GM12878 (cell line): ENCODE results near the gene UBAC2. TPM values are rescaled to one million over a fixed set of nuclear protein-coding genes. Genes with fewer than 3 reads are reported as not detected.
A peak's percentile ranks its signal among the peaks of the same experiment; 100 is the strongest.

Experiments
- ATAC-seq: fragments of 200-7000 bp; cut with Tn5 transposase; 3 replicates; pipeline ENCODE4 v1.9.1; 2020; ENCODE audit warnings: mild to moderate bottlenecking, moderate library complexity
- BruUV-seq: library from RNA; stranded (reverse); fragments of 400-500 nt; replicated peaks from 2 replicates; lab custom pipeline; 2021; lab: Mats Ljungman, UMichigan
- CTCF ChIA-PET: fragments of 300-600 bp; sonication (Branson Sonifier 250); formaldehyde crosslinking; extraction: SDS; loops from one replicate; lab custom pipeline; 2021; ENCODE audit warnings: inconsistent platforms; lab: Yijun Ruan, JAX
- POLR2A ChIA-PET: fragments of 350-600 bp; formaldehyde crosslinking; extraction: SDS; loops from one replicate; lab custom pipeline; 2021; ENCODE audit warnings: inconsistent platforms; lab: Charles Lee
- RAD21 ChIA-PET: fragments of 300-600 bp; sonication (Branson Sonifier 250); formaldehyde crosslinking; loops from one replicate; lab custom pipeline; 2023; ENCODE audit warnings: antibody characterized with exemption; ENCODE audit not compliant: unreplicated experiment; lab: Charles Lee
- SMC1A ChIA-PET: fragments of 300-600 bp; sonication (Branson Sonifier 250); formaldehyde crosslinking; loops from one replicate; lab custom pipeline; 2023; ENCODE audit not compliant: unreplicated experiment, uncharacterized antibody; lab: Charles Lee
- DNase-seq: peaks from one replicate; pipeline ENCODE4 v3.0.0-alpha.2; 2011; ENCODE audit warnings: low read depth, low spot score
- FAIRE-seq: peaks from 3 replicates; lab custom pipeline; 2011; peaks lifted over from hg19 to GRCh38; lab: Jason Lieb, UNC
- H2AFZ ChIP-seq: 2 replicates; pipeline ENCODE4 v1.6.0; 2011; ENCODE audit warnings: low read depth, low read length, control low read depth; ENCODE audit not compliant: control insufficient read depth
- H3K27ac ChIP-seq: 2 replicates; pipeline ENCODE4 v1.5.1; 2011; ENCODE audit warnings: control low read depth; ENCODE audit not compliant: control insufficient read depth, insufficient read depth
- H3K27me3 ChIP-seq, 2 experiments: replicated peaks in 1 of 2; 2 replicates each; pipeline versions ENCODE4 v1.6.0 to v1.6.1; 2011; ENCODE audit warnings: low read length in 1 of 2; ENCODE audit not compliant: control insufficient read depth in 2 of 2, insufficient read depth in 2 of 2
- H3K36me3 ChIP-seq, 2 experiments: 2 replicates each; pipeline ENCODE4 v1.5.1; 2011; ENCODE audit warnings: low read length in 1 of 2; ENCODE audit not compliant: control insufficient read depth in 2 of 2, insufficient read depth in 2 of 2
- H3K4me1 ChIP-seq: 2 replicates; pipeline ENCODE4 v1.6.1; 2011; ENCODE audit warnings: mild to moderate bottlenecking, low read length, moderate library complexity, mixed read lengths; ENCODE audit not compliant: control insufficient read depth, insufficient read depth
- H3K4me2 ChIP-seq: 2 replicates; pipeline ENCODE4 v1.6.0; 2011; ENCODE audit warnings: control low read depth; ENCODE audit not compliant: control insufficient read depth, insufficient read depth
- H3K4me3 ChIP-seq: fragments of 200-600 bp; sonication (generic); 2 replicates; pipeline ENCODE4 v1.5.1; 2016
- H3K79me2 ChIP-seq: 2 replicates; pipeline ENCODE4 v1.6.0; 2011; ENCODE audit warnings: low read length; ENCODE audit not compliant: control insufficient read depth, insufficient read depth
- H3K9ac ChIP-seq: 2 replicates; pipeline ENCODE4 v1.8.0; 2011; ENCODE audit warnings: low read length, control low read depth, mixed read lengths; ENCODE audit not compliant: control insufficient read depth, insufficient read depth
- H3K9me3 ChIP-seq: replicated peaks from 3 replicates; pipeline ENCODE4 v1.5.1; 2011; ENCODE audit warnings: mild to moderate bottlenecking, low read length; ENCODE audit not compliant: control insufficient read depth, insufficient read depth
- H4K20me1 ChIP-seq: 2 replicates; pipeline ENCODE4 v1.6.0; 2011; ENCODE audit not compliant: control insufficient read depth, insufficient read depth
- CBX3 ChIP-seq: fragments of 200-600 bp; sonication (generic); IDR thresholded peaks from 2 replicates; pipeline ENCODE4 v1.6.1; 2016; ENCODE audit warnings: low read depth, borderline replicate concordance
- FOXM1 ChIP-seq: IDR thresholded peaks from 2 replicates; pipeline ENCODE4 v1.6.1; 2012; ENCODE audit warnings: low read depth, mild to moderate bottlenecking, inconsistent platforms, low read length, moderate library complexity
- MTA2 ChIP-seq: fragments of 450-650 bp; IDR thresholded peaks from 2 replicates; pipeline ENCODE4 v1.6.1; 2016; ENCODE audit warnings: low read depth, mild to moderate bottlenecking, moderate library complexity
- RAD51 ChIP-seq: fragments of 450-650 bp; IDR thresholded peaks from 2 replicates; pipeline ENCODE4 v1.6.1; 2016; ENCODE audit warnings: moderate library complexity, mild to moderate bottlenecking, inconsistent platforms
- YY1 ChIP-seq: IDR thresholded peaks from 2 replicates; pipeline ENCODE4 v1.6.1; 2011; ENCODE audit warnings: low read depth, mild to moderate bottlenecking, low read length
- ZBTB4 ChIP-seq: fragments of 450-650 bp; formaldehyde crosslinking; IDR thresholded peaks from 2 replicates; pipeline ENCODE4 v1.4.0; 2022; ENCODE audit warnings: mild to moderate bottlenecking, moderate library complexity
- ZNF24 ChIP-seq: fragments of 450-650 bp; IDR thresholded peaks from 2 replicates; pipeline ENCODE4 v1.6.1; 2017; ENCODE audit warnings: antibody characterized with exemption, mild to moderate bottlenecking
- ZNF384 ChIP-seq: IDR thresholded peaks from 2 replicates; pipeline ENCODE4 v1.6.1; 2012; ENCODE audit warnings: low read depth, mild to moderate bottlenecking, low read length, improper control_type of control experiment, borderline replicate concordance
- WGBS: methylation state at CpG from one replicate; pipeline ENCODE4 v1.1.6; 2016; ENCODE audit warnings: low lambda C conversion rate; ENCODE audit not compliant: insufficient replicate concordance, insufficient coverage; ENCODE audit errors: missing lambda C conversion rate; 5-methylcytosine and 5-hydroxymethylcytosine counted together
- in situ Hi-C: fragments of 300-500 bp; cut with MboI; formaldehyde crosslinking; loops from 9 replicates; pipeline ENCODE4 v1.14.3; 2018; ENCODE audit warnings: mixed read lengths
- intact Hi-C: fragments of 100-400 bp; cut with micrococcal nuclease; formaldehyde crosslinking; loops from one replicate; pipeline ENCODE4 v1.14.2; 2022; ENCODE audit not compliant: unreplicated experiment
- polyA plus RNA-seq, 11 experiments: library from polyadenylated mRNA; depleted of rRNA in 4 of 11; unstranded in 6 of 11; stranded (reverse) in 5 of 11; fragments of >200 nt; fragmentation: Nextera tagmentation in 4 of 11; fragmentation: Illumina TruSeq in 1 of 11; extraction: Ambion mirVana in 4 of 11; extraction: Trizol in 1 of 11; gene quantifications; 1 replicate in 1 of 11; 2 replicates in 10 of 11; pipeline versions ENCODE4 v1.2.1 to v1.2.3, GENCODE V29; 2011 to 2016; ENCODE audit warnings: inconsistent platforms in 2 of 11, missing spikeins in 2 of 11, low read depth in 1 of 11
- total RNA-seq, 4 experiments: library from RNA; depleted of rRNA in 3 of 4; stranded (reverse); fragments of >200 nt in 3 of 4; fragmentation: Illumina TruSeq in 1 of 4; extraction: Trizol in 1 of 4; gene quantifications; 2 replicates each; pipeline versions ENCODE4 v1.2.1 to v1.2.3, GENCODE V29; 2013 to 2021
- TF ChIP-seq, protein P1 (sequence below): IDR thresholded peaks from 2 replicates; pipeline ENCODE4 v1.6.1; 2011; ENCODE audit warnings: mild to moderate bottlenecking, low read depth, low read length, moderate library complexity; ENCODE audit not compliant: insufficient replicate concordance

UBAC2 gene
- total and polyA plus RNA-seq, 10 of the 15 experiments (the other 5 are each of a cell fraction or from before 2014, with no cell fraction given), result 3.0 to 54.6 (median 17.4) TPM

GRCh38 chr13:99207511-99207910 lies 6.9 kb downstream of the UBAC2 start:
- H4K20me1 ChIP-seq, result peaks cover 28% of the 10 kb centered on the region
- POLR2A ChIA-PET, result interaction anchor here (1.5 kb wide), 1 partner anchor 24 kb away, joined by 4 read pairs; no protein-coding TSS in a partner anchor

GRCh38 chr13:99208185-99208584 lies 7.5 kb downstream of the UBAC2 start:
- H3K4me3 ChIP-seq, result no peak overlapping the region
- FAIRE-seq, result no peak
- CTCF ChIA-PET, result interaction anchor here (1.0 kb wide), 1 partner anchor 24 kb away, joined by 5 read pairs; no protein-coding TSS in a partner anchor
- in situ Hi-C loops (no loop called here), intact Hi-C loops (no loop called here)
- H3K36me3 ChIP-seq, result peaks cover 0 to 6% of the 10 kb centered on the region in 2 experiments; a peak in 1 of 4 replicates
- H3K79me2 ChIP-seq, result peaks cover 52% of the 10 kb centered on the region
- H3K9ac ChIP-seq, result no peak overlapping the region
- WGBS, result 97% methylated on average over 3 of the region's 3 CpGs
- ATAC-seq, result no peak
- H3K4me2 ChIP-seq, result no peak overlapping the region
- BruUV-seq, result no TSS peak
- POLR2A ChIA-PET, result no interaction called here
- H4K20me1 ChIP-seq, result peaks cover 25% of the 10 kb centered on the region
- SMC1A ChIA-PET, result interaction anchor here (6.5 to 10.2 kb wide), 2 partner anchors 24 to 49 kb away, joined by 58 to 69 read pairs; partner anchors contain the start of gene GPR18
- no peak for DNase-seq
- no peak overlapping the region for H2AFZ ChIP-seq
- H3K9me3 ChIP-seq, result no peaks in the 10 kb centered on the region
- peaks cover 27% of the 10 kb centered on the region for H3K4me1 ChIP-seq
- RAD21 ChIA-PET, result no interaction called here
- H3K27me3 ChIP-seq, result no peaks in the 10 kb centered on the region
- H3K27ac ChIP-seq, result no peak overlapping the region
- TF ChIP-seq MTA2 (no peak), YY1 (no peak), CBX3 (no peak), ZBTB4 (CRISPR knock-in tag) (no peak)
- TF ChIP-seq, protein P1, sequence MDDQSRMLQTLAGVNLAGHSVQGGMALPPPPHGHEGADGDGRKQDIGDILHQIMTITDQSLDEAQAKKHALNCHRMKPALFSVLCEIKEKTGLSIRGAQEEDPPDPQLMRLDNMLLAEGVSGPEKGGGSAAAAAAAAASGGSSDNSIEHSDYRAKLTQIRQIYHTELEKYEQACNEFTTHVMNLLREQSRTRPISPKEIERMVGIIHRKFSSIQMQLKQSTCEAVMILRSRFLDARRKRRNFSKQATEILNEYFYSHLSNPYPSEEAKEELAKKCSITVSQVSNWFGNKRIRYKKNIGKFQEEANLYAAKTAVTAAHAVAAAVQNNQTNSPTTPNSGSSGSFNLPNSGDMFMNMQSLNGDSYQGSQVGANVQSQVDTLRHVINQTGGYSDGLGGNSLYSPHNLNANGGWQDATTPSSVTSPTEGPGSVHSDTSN, result no peak

More at GRCh38 chr13:99207511-99207910, 6.9 kb downstream of the UBAC2 start:
- FAIRE-seq (no peak), ATAC-seq (no peak), DNase-seq (no peak)
- ChIA-PET RAD21 (interaction anchor here (0.9 to 12.0 kb wide), 3 partner anchors 49 to 58 kb away, joined by 3 to 94 read pairs (median 4); no protein-coding TSS in a partner anchor), SMC1A (interaction anchor here (0.8 to 11.8 kb wide), 5 partner anchors 11 to 60 kb away, joined by 5 to 184 read pairs (median 58); partner anchors contain the start of gene GPR18), CTCF (interaction anchor here (1.0 to 4.5 kb wide), 3 partner anchors 25 to 161 kb away, joined by 3 to 37 read pairs (median 5); no protein-coding TSS in a partner anchor)
- intact Hi-C loops, result no loop called here
- peak overlapping the region; percentile 11; the same call in 1 of the 2 replicates for H3K4me2 ChIP-seq
- H3K36me3 ChIP-seq, result peaks cover 0 to 6% of the 10 kb centered on the region in 2 experiments; a peak in 1 of 4 replicates
- H3K4me1 ChIP-seq, result peaks cover 29% of the 10 kb centered on the region
- H3K27me3 ChIP-seq, result no peaks in the 10 kb centered on the region
- 98% methylated on average over 7 of the region's 7 CpGs for WGBS
- H3K9ac ChIP-seq, result no peak overlapping the region
- H3K9me3 ChIP-seq, result no peaks in the 10 kb centered on the region
- no peak overlapping the region for H2AFZ ChIP-seq
- no peak overlapping the region for H3K27ac ChIP-seq
- no TSS peak for BruUV-seq
- H3K4me3 ChIP-seq, result no peak overlapping the region
- TF ChIP-seq ZNF384 (no peak), FOXM1 (no peak), ZNF24 (no peak), RAD51 (no peak)
- peaks cover 52% of the 10 kb centered on the region for H3K79me2 ChIP-seq
- in situ Hi-C loops, result no loop called here
